NCI-H1092 (cell line): ENCODE data around the gene TMX2.
"Not testable (repeated sequence)": the region's sequence is repeated elsewhere in the genome, so short reads cannot be mapped to it uniquely, and the experiment has no call there.

Source experiments
- DNase-seq: peaks from one replicate; lab custom pipeline; 2025; lab: John Stamatoyannopoulos, UW

Gene TMX2

GRCh38 chr11:57712256-57713150 is at the start of gene TMX2:
Gene TMX2, plus strand, starts transcription at chr11:57712593. Its CDS starts 26 bp downstream, at chr11:57712619.
- DNase-seq, result peak; percentile 99

GRCh38 chr11:57662893-57663292 is 49.5 kb upstream of the TMX2 start:
- DNase-seq, result no peak

GRCh38 chr11:57663975-57664374 is 48.4 kb upstream of the TMX2 start:
- no peak for DNase-seq

GRCh38 chr11:57667117-57667735 is 45.2 kb upstream of the TMX2 start:
- peak; percentile 99 for DNase-seq

GRCh38 chr11:57667736-57668433 is 44.5 kb upstream of the TMX2 start, which contains the start of gene ZDHHC5:
Gene ZDHHC5, plus strand, starts transcription at chr11:57668114. Its CDS starts 4,977 bp downstream, at chr11:57673091.
- DNase-seq, result peak; percentile 99

- DNase-seq, result no peak
These were observed 44.0 kb upstream of the TMX2 start for GRCh38 chr11:57668434-57668782.

- no peak for DNase-seq
These were observed 38.1 kb upstream of the TMX2 start for GRCh38 chr11:57674251-57674650.

GRCh38 chr11:57675176-57675941 is 37.0 kb upstream of the TMX2 start:
- DNase-seq, result no peak

GRCh38 chr11:57679396-57679795 is 33.0 kb upstream of the TMX2 start:
- no peak for DNase-seq

- DNase-seq, result no peak
These were observed 31.9 kb upstream of the TMX2 start for GRCh38 chr11:57680552-57680874.

GRCh38 chr11:57681168-57681567 is 31.2 kb upstream of the TMX2 start:
- DNase-seq, result no peak

GRCh38 chr11:57690474-57690873 is 21.9 kb upstream of the TMX2 start:
- not testable (repeated sequence) for DNase-seq

- no peak for DNase-seq
These were observed 13.5 kb upstream of the TMX2 start for GRCh38 chr11:57698843-57699365.

GRCh38 chr11:57699813-57700212 is 12.6 kb upstream of the TMX2 start:
- no peak for DNase-seq

GRCh38 chr11:57700425-57700824 is 12.0 kb upstream of the TMX2 start:
- no peak for DNase-seq

- no peak for DNase-seq
These were observed 9.1 kb upstream of the TMX2 start for GRCh38 chr11:57703341-57703740.

- DNase-seq, result no peak
These were observed 7.5 kb upstream of the TMX2 start for GRCh38 chr11:57704932-57705331.

- not testable (repeated sequence) for DNase-seq
These were observed 7.0 kb upstream of the TMX2 start for GRCh38 chr11:57705432-57705831.

GRCh38 chr11:57709802-57710367 is 2.5 kb upstream of the TMX2 start:
- no peak for DNase-seq

GRCh38 chr11:57711414-57712255 is 758 bp upstream of the TMX2 start, which contains the start of gene MED19:
Gene MED19, minus strand, starts transcription at chr11:57712215. Its CDS starts 36 bp downstream, at chr11:57712179.
- peak; percentile 86 for DNase-seq
